ENCODE measurements around the gene ANKRD30A. TPM values are rescaled to one million over a fixed set of nuclear protein-coding genes. Genes with fewer than 3 reads are reported as not detected.
"Not testable (repeated sequence)": the region's sequence is repeated elsewhere in the genome, so short reads cannot be mapped to it uniquely, and the experiment has no call there.

The ANKRD30A gene
- not detected in 3 replicates for total RNA-seq (2021)
- percentile 0 among the genes with signal in this experiment for Bru-seq, nascent RNA
- long read RNA-seq, experiment 1 = 0 reads
- long read RNA-seq, experiment 2 = 0 reads
- long read RNA-seq, experiment 3 = 0 reads

- CTCF ChIA-PET = no interaction called here
- ATAC-seq (no peak), DNase-seq (ENCODE audit: low spot score) (no peak)
- POLR2A ChIA-PET = no interaction called here
- TF ChIP-seq IRF2 (CRISPR knock-in tag; IDR thresholded peaks at IDR 0.05; ENCODE audit: borderline replicate concordance, low read depth) = no peak
- TF ChIP-seq PRDM15 (CRISPR knock-in tag; IDR thresholded peaks at IDR 0.05) = no peak
- TF ChIP-seq OVOL2 (CRISPR knock-in tag; IDR thresholded peaks at IDR 0.05; ENCODE audit: borderline replicate concordance) = no peak
- no peak for TF ChIP-seq AFF4 (CRISPR knock-in tag; IDR thresholded peaks at IDR 0.05; ENCODE audit: borderline replicate concordance)
- TF ChIP-seq ZNF532 (CRISPR knock-in tag; IDR thresholded peaks at IDR 0.05; ENCODE audit: borderline replicate concordance) = no peak
- TF ChIP-seq MXD4 (CRISPR knock-in tag; IDR thresholded peaks at IDR 0.05; ENCODE audit: borderline replicate concordance) = no peak
- no peak for TF ChIP-seq NFE2L1 (CRISPR knock-in tag; IDR thresholded peaks at IDR 0.05)
- no peak for TF ChIP-seq FOXJ3 (CRISPR knock-in tag; IDR thresholded peaks at IDR 0.05; ENCODE audit: borderline replicate concordance)
- TF ChIP-seq PREB (CRISPR knock-in tag; IDR thresholded peaks at IDR 0.05; ENCODE audit: borderline replicate concordance) = no peak
- TF ChIP-seq GABPB1 (CRISPR knock-in tag; IDR thresholded peaks at IDR 0.05) = no peak
- TF ChIP-seq ATF1 (CRISPR knock-in tag; IDR thresholded peaks at IDR 0.05) = no peak
- TF ChIP-seq ATF6 (CRISPR knock-in tag; IDR thresholded peaks at IDR 0.05) = no peak
- TF ChIP-seq ESRRA (CRISPR knock-in tag; IDR thresholded peaks at IDR 0.05; ENCODE audit: borderline replicate concordance) = no peak
- TF ChIP-seq TCF7 (CRISPR knock-in tag; IDR thresholded peaks at IDR 0.05; ENCODE audit: low read depth) = no peak
- TF ChIP-seq CREB1 (CRISPR knock-in tag; IDR thresholded peaks at IDR 0.05) = no peak
- TF ChIP-seq SMAD3 (CRISPR knock-in tag; IDR thresholded peaks at IDR 0.05; ENCODE audit: borderline replicate concordance) = no peak
- Mint-ChIP-seq H3K27me3 (ENCODE audit: low read depth) (no peaks in the 10 kb centered on the region; the same call in 1 of the 2 replicates), H3K4me3 (no peak within 1 kb of the TSS), H3K27ac (no peak within 1 kb of the TSS), H3K36me3 (peaks cover 27% of the 10 kb centered on the region), H3K9me3 (peaks cover 24% of the 10 kb centered on the region), H3K4me1 (no peaks in the 10 kb centered on the region)
Measured at GRCh38 chr10:37125191-37125732, at the start of gene ANKRD30A. Gene ANKRD30A, plus strand, starts transcription at chr10:37125598. Its CDS starts 190 bp downstream, at chr10:37125788.

- CTCF ChIA-PET; DNase-seq (ENCODE audit: low spot score): not testable (repeated sequence)
Measured at GRCh38 chr10:37076083-37076482, 49.3 kb upstream of the ANKRD30A start.

More at GRCh38 chr10:37076083-37076482, 49.3 kb upstream of the ANKRD30A start:
- H3K4me3 Mint-ChIP-seq; H3K4me1 Mint-ChIP-seq; ATAC-seq; POLR2A ChIA-PET; H3K27me3 Mint-ChIP-seq (ENCODE audit: low read depth); H3K27ac Mint-ChIP-seq: not testable (repeated sequence)
- H3K36me3 Mint-ChIP-seq = peaks cover 47% of the 10 kb centered on the region
- peaks cover 78% of the 10 kb centered on the region for H3K9me3 Mint-ChIP-seq

Measured in WTC11 (cell line).